ENCODE measurements around the gene SYT14. TPM values are rescaled to one million over a fixed set of nuclear protein-coding genes. Genes with fewer than 3 reads are reported as not detected.
A peak's percentile ranks its signal among the peaks of the same experiment; 100 is the strongest.

Gene SYT14
- polyA plus RNA-seq, 1 donor from 2014 or later: 21.9 TPM

DNA sequence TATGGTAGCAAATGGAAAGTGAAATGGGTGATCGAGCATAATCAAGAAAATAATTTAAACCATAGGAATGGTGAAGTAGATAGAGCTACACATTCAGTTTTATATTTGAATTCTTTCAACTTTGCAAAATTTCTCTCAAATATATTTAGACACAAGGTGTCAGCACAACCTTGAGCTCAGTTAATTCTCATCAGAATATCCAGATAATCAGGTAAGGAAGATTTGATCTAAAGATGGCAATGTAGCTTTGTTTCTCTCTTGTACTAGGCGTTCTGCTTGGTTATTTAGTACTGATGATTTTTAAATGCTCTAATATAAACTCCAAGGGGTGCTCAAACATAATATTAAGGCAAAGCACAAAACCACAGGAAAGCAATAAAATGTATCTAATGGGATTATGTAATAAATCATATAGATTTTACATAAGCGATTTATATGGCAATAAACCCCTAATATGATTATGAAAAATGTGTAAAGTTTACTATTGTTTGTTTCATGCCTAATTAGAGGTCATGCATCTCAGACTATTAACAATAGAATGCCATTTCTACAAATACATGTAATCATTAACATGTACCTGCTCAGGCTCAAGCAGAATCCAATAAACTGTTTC is 262.2 kb downstream of the SYT14 start:
- no peak overlapping the region for H3K9ac ChIP-seq (ENCODE audit: low read length)
- no peak overlapping the region for H3K4me2 ChIP-seq (ENCODE audit: low read length)
- no peaks in the 10 kb centered on the region for H3K9me3 ChIP-seq (ENCODE audit: low read length)
- TF ChIP-seq EP300 (conservative IDR thresholded peaks at IDR 0.05; ENCODE audit: poor library complexity, severe bottlenecking): no peak
- no peak for TF ChIP-seq TAF1 (IDR thresholded peaks at IDR 0.05; ENCODE audit: low read depth)
- peak; percentile 71 for TF ChIP-seq RAD21 (conservative IDR thresholded peaks at IDR 0.05)
- TF ChIP-seq MXI1 (conservative IDR thresholded peaks at IDR 0.05; ENCODE audit: poor library complexity, severe bottlenecking): no peak
- TF ChIP-seq, protein P1, sequence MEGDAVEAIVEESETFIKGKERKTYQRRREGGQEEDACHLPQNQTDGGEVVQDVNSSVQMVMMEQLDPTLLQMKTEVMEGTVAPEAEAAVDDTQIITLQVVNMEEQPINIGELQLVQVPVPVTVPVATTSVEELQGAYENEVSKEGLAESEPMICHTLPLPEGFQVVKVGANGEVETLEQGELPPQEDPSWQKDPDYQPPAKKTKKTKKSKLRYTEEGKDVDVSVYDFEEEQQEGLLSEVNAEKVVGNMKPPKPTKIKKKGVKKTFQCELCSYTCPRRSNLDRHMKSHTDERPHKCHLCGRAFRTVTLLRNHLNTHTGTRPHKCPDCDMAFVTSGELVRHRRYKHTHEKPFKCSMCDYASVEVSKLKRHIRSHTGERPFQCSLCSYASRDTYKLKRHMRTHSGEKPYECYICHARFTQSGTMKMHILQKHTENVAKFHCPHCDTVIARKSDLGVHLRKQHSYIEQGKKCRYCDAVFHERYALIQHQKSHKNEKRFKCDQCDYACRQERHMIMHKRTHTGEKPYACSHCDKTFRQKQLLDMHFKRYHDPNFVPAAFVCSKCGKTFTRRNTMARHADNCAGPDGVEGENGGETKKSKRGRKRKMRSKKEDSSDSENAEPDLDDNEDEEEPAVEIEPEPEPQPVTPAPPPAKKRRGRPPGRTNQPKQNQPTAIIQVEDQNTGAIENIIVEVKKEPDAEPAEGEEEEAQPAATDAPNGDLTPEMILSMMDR (IDR thresholded peaks at IDR 0.05; ENCODE audit: poor library complexity, severe bottlenecking): peak; percentile 62
- TF ChIP-seq, protein P2, sequence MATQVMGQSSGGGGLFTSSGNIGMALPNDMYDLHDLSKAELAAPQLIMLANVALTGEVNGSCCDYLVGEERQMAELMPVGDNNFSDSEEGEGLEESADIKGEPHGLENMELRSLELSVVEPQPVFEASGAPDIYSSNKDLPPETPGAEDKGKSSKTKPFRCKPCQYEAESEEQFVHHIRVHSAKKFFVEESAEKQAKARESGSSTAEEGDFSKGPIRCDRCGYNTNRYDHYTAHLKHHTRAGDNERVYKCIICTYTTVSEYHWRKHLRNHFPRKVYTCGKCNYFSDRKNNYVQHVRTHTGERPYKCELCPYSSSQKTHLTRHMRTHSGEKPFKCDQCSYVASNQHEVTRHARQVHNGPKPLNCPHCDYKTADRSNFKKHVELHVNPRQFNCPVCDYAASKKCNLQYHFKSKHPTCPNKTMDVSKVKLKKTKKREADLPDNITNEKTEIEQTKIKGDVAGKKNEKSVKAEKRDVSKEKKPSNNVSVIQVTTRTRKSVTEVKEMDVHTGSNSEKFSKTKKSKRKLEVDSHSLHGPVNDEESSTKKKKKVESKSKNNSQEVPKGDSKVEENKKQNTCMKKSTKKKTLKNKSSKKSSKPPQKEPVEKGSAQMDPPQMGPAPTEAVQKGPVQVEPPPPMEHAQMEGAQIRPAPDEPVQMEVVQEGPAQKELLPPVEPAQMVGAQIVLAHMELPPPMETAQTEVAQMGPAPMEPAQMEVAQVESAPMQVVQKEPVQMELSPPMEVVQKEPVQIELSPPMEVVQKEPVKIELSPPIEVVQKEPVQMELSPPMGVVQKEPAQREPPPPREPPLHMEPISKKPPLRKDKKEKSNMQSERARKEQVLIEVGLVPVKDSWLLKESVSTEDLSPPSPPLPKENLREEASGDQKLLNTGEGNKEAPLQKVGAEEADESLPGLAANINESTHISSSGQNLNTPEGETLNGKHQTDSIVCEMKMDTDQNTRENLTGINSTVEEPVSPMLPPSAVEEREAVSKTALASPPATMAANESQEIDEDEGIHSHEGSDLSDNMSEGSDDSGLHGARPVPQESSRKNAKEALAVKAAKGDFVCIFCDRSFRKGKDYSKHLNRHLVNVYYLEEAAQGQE (IDR thresholded peaks at IDR 0.05; ENCODE audit: borderline replicate concordance): no peak
- no peak for TF ChIP-seq EZH2 (IDR thresholded peaks at IDR 0.05; ENCODE audit: borderline replicate concordance, insufficient read depth, low read length, poor library complexity, severe bottlenecking)
- TF ChIP-seq SMC3 (conservative IDR thresholded peaks at IDR 0.05; ENCODE audit: poor library complexity): peak; percentile 71
- no peaks in the 10 kb centered on the region for H3K27me3 ChIP-seq (ENCODE audit: insufficient read depth, low read depth, low read length)
- no peaks in the 10 kb centered on the region for H3F3A ChIP-seq (ENCODE audit: insufficient read depth, low read length, poor library complexity, severe bottlenecking)
- no peaks in the 10 kb centered on the region for H3K36me3 ChIP-seq (ENCODE audit: insufficient read depth, low read length)
- H3K79me2 ChIP-seq (replicated peaks; ENCODE audit: insufficient read depth, low read length): no peaks in the 10 kb centered on the region
- H2AFZ ChIP-seq (ENCODE audit: low read depth, low read length): no peak overlapping the region
- H4K20me1 ChIP-seq (ENCODE audit: insufficient read depth): no peaks in the 10 kb centered on the region
- no peak overlapping the region for H3K27ac ChIP-seq (ENCODE audit: low read length)
- H3K9me2 ChIP-seq (ENCODE audit: insufficient read depth, low read length): no peaks in the 10 kb centered on the region
- H3K4me3 ChIP-seq (ENCODE audit: low read length): no peak overlapping the region

- Histone ChIP-seq H3K9me2 (ENCODE audit: insufficient read depth, low read length) (no peaks in the 10 kb centered on the region), H4K20me1 (ENCODE audit: insufficient read depth) (no peaks in the 10 kb centered on the region), H3K9me3 (ENCODE audit: low read length) (no peaks in the 10 kb centered on the region), H3K4me3 (ENCODE audit: low read length) (no peak overlapping the region), H3K79me2 (replicated peaks; ENCODE audit: insufficient read depth, low read length) (no peaks in the 10 kb centered on the region), H2AFZ (ENCODE audit: low read depth, low read length) (no peak overlapping the region), H3K9ac (ENCODE audit: low read length) (no peak overlapping the region), H3K4me2 (ENCODE audit: low read length) (no peak overlapping the region), H3K27ac (ENCODE audit: low read length) (no peak overlapping the region), H3F3A (ENCODE audit: insufficient read depth, low read length, poor library complexity, severe bottlenecking) (no peaks in the 10 kb centered on the region), H3K27me3 (ENCODE audit: insufficient read depth, low read depth, low read length) (no peaks in the 10 kb centered on the region), H3K36me3 (ENCODE audit: insufficient read depth, low read length) (no peaks in the 10 kb centered on the region)
- TF ChIP-seq RAD21 (conservative IDR thresholded peaks at IDR 0.05): no peak
- TF ChIP-seq SMC3 (conservative IDR thresholded peaks at IDR 0.05; ENCODE audit: poor library complexity): no peak
- TF ChIP-seq, protein P1 (IDR thresholded peaks at IDR 0.05; ENCODE audit: poor library complexity, severe bottlenecking): no peak
- TF ChIP-seq, protein P2 (IDR thresholded peaks at IDR 0.05; ENCODE audit: borderline replicate concordance): no peak
- no peak for TF ChIP-seq TAF1 (IDR thresholded peaks at IDR 0.05; ENCODE audit: low read depth)
- TF ChIP-seq POLR2AphosphoS5 (IDR thresholded peaks at IDR 0.05): no peak
- TF ChIP-seq MXI1 (conservative IDR thresholded peaks at IDR 0.05; ENCODE audit: poor library complexity, severe bottlenecking): no peak
- TF ChIP-seq EP300 (conservative IDR thresholded peaks at IDR 0.05; ENCODE audit: poor library complexity, severe bottlenecking): no peak
- no peak for TF ChIP-seq EZH2 (IDR thresholded peaks at IDR 0.05; ENCODE audit: borderline replicate concordance, insufficient read depth, low read length, poor library complexity, severe bottlenecking)
Observed at GRCh38 chr1:210201681-210202080, 263.7 kb downstream of the SYT14 start.

Data from neural cell (in vitro differentiated cells).